Kidney (tissue), 14 donors: Measurements from ENCODE around the gene NRXN2. TPM values are rescaled to one million over a fixed set of nuclear protein-coding genes. Genes with fewer than 3 reads are reported as not detected.

ENCODE experiments used
- DNase-seq, 5 donors: peaks; one replicate each; pipeline ENCODE4 v3.0.0-alpha.2; 2013 to 2020
- FAIRE-seq: peaks from 2 replicates; lab custom pipeline; 2012; peaks lifted over from hg19 to GRCh38; lab: Jason Lieb, UNC
- H3K27ac ChIP-seq, 2 donors: one replicate each; pipeline ENCODE4 v1.7.0; 2013; ENCODE audit warnings: low read depth in 2 of 2, low read length in 2 of 2, inconsistent platforms in 1 of 2
- H3K27me3 ChIP-seq: one replicate; pipeline ENCODE4 v1.7.1; 2013; ENCODE audit warnings: low read length, inconsistent platforms; ENCODE audit not compliant: control insufficient read depth, insufficient read depth
- H3K36me3 ChIP-seq, 3 donors: one replicate each; pipeline versions ENCODE4 v1.7.0 to v1.7.1; 2013; ENCODE audit warnings: low read length in 3 of 3, control low read depth in 1 of 3, inconsistent platforms in 1 of 3; ENCODE audit not compliant: insufficient read depth in 3 of 3, control insufficient read depth in 2 of 3
- H3K4me1 ChIP-seq, 3 donors: one replicate each; pipeline versions ENCODE4 v1.7.0 to v1.7.1; 2013; ENCODE audit warnings: low read length in 3 of 3, inconsistent platforms in 1 of 3, low read depth in 1 of 3; ENCODE audit not compliant: control insufficient read depth in 2 of 3, insufficient read depth in 2 of 3
- H3K4me3 ChIP-seq, 3 donors: one replicate each; pipeline versions ENCODE4 v1.7.0 to v1.8.1; 2013; ENCODE audit warnings: low read length in 3 of 3, control low read depth in 1 of 3, inconsistent platforms in 1 of 3
- H3K9ac ChIP-seq, 3 donors: one replicate each; pipeline versions ENCODE4 v1.7.0 to v1.7.1; 2013; ENCODE audit warnings: low read length in 3 of 3, control low read depth in 1 of 3, inconsistent platforms in 1 of 3
- H3K9me3 ChIP-seq, 3 donors: one replicate each; pipeline versions ENCODE4 v1.7.0 to v1.7.1; 2013; ENCODE audit warnings: low read length in 3 of 3, control low read depth in 1 of 3, inconsistent platforms in 1 of 3; ENCODE audit not compliant: control insufficient read depth in 2 of 3, insufficient read depth in 1 of 3
- CTCF ChIP-seq: IDR thresholded peaks from 3 replicates; pipeline ENCODE4 v1.5.1; 2012; ENCODE audit warnings: mild to moderate bottlenecking, moderate library complexity, borderline replicate concordance; ENCODE audit not compliant: insufficient read depth; ENCODE audit errors: extremely low read depth
- intact Hi-C: fragments of 100-400 bp; cut with DNase I; formaldehyde crosslinking; loops from one replicate; pipeline ENCODE4 v1.11.1; 2022
- polyA plus RNA-seq: library from polyadenylated mRNA; stranded (reverse); fragments of 350-450 nt; fragmentation: Illumina TruSeq; extraction: RNeasy Lipid Tissue Mini Kit (QIAGEN cat#74804); gene quantifications from one replicate; pipeline ENCODE4 v1.2.3, GENCODE V29; 2014; ENCODE audit warnings: low read depth, low replicate concordance; ENCODE audit not compliant: insufficient read depth
- total RNA-seq: library from RNA; stranded (reverse); fragmentation: NEBNext Ultra II Directional; extraction: Animal tissue kit (Norgen Biotek cat#: 25700); gene quantifications from one replicate; pipeline ENCODE4 v1.2.1, GENCODE V29; 2021
- donor health status: control.
- donor health status: control.
- donor health status: control.
- donor health status: control.
- donor health status: control.
- donor health status: DM: yes; HTN: yes; CAD: no.
- donor health status: Normal renal cell carcinoma (clear cell type).

Gene NRXN2
- total and polyA plus RNA-seq, 2 donors from 2014 or later: 13.3 to 22.0 TPM

GRCh38 chr11:64626637-64627036 is 96.4 kb downstream of the NRXN2 start:
- no peaks in the 10 kb centered on the region for H3K36me3 ChIP-seq
- TF ChIP-seq CTCF: no peak
- H3K9me3 ChIP-seq: no peaks in the 10 kb centered on the region
- H3K9ac ChIP-seq: no peak overlapping the region
- no peak for FAIRE-seq
- H3K4me3 ChIP-seq: no peak overlapping the region
- peaks cover 0 to 3% (median 0%) of the 10 kb centered on the region in 3 donors for H3K4me1 ChIP-seq
- no peaks in the 10 kb centered on the region for H3K27me3 ChIP-seq
- intact Hi-C loops: no loop called here
- no peak for DNase-seq
- H3K27ac ChIP-seq: no peak overlapping the region

GRCh38 chr11:64624883-64625481 is 98.0 kb downstream of the NRXN2 start:
- Histone ChIP-seq H3K9me3 (no peaks in the 10 kb centered on the region), H3K4me3 (no peak overlapping the region), H3K27me3 (no peaks in the 10 kb centered on the region), H3K27ac (no peak overlapping the region), H3K4me1 (peaks cover 4 to 18% (median 13%) of the 10 kb centered on the region in 3 donors), H3K9ac (no peak overlapping the region), H3K36me3 (no peaks in the 10 kb centered on the region)
- FAIRE-seq: no peak
- DNase-seq: no peak
- no peak for TF ChIP-seq CTCF
- intact Hi-C loops: no loop called here

- no peaks in the 10 kb centered on the region for H3K36me3 ChIP-seq
- H3K9ac ChIP-seq: no peak overlapping the region
- H3K9me3 ChIP-seq: no peaks in the 10 kb centered on the region
- DNase-seq (no peak), FAIRE-seq (no peak)
- intact Hi-C loops: no loop called here
- no peaks in the 10 kb centered on the region for H3K27me3 ChIP-seq
- no peak for TF ChIP-seq CTCF
- H3K27ac ChIP-seq: no peak overlapping the region
- H3K4me3 ChIP-seq: no peak overlapping the region
- peaks cover 4 to 26% (median 25%) of the 10 kb centered on the region in 3 donors for H3K4me1 ChIP-seq
Observed at GRCh38 chr11:64622681-64623080, 100.3 kb downstream of the NRXN2 start.
